Fibroblast of peridontal ligament (primary cell): ENCODE data around the gene RAB6C.
"Not testable (repeated sequence)": the region's sequence is repeated elsewhere in the genome, so short reads cannot be mapped to it uniquely, and the experiment has no call there.

Experiments
- DNase-seq: peaks from one replicate; pipeline ENCODE4 v3.0.0-alpha.2; 2010; ENCODE audit errors: extremely low read depth

The RAB6C gene

GRCh38 chr2:129979629-129980155, at the start of gene RAB6C:
RAB6C (plus strand) TSS chr2:129979666; CDS start chr2:129980116, 450 bp downstream.
- DNase-seq = not testable (repeated sequence)

DNA sequence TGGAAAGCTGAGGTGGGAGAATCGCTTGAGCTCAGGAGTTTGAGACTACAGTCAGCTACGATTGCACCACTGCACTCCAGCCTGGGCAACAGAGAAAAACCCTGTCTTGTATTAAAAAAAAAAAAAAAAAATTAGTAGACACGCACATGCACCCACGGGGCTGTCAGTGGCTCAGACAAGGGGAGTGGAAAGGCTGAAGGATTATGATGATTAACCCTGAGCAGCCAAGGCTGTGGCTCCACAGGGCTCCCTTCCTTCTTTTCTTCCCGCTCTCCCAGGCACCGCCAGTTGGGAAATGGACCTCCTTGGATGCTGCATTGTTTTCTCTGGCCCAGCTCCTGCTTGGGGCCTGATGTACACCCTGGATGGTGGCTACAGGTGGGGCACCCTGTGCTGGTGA, 49.0 kb upstream of the RAB6C start:
- no peak for DNase-seq

- not testable (repeated sequence) for DNase-seq
These were observed 46.1 kb upstream of the RAB6C start for GRCh38 chr2:129933387-129933786.

- no peak for DNase-seq
These were observed 45.2 kb upstream of the RAB6C start for GRCh38 chr2:129934044-129934822.

DNA sequence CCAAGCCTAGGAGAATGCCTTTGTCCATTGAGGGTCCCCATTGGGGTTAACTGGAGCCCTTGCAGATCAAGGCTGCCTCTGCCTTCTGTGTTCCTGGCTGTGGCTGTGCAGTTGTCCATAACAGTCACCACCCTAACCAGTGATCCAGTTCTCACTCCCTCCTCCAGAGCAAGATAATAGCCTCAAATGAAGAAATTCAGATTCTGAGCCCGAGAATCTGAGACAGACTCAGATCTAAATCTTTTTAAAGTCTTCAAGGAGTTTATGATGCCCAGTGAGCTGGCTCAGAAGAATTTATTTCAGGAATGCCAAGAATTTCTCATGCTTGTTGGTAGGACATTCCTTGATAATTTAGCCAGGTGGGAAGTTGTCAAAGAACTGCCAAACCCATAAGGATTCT, 44.3 kb upstream of the RAB6C start:
- DNase-seq = peak; percentile 1

DNA sequence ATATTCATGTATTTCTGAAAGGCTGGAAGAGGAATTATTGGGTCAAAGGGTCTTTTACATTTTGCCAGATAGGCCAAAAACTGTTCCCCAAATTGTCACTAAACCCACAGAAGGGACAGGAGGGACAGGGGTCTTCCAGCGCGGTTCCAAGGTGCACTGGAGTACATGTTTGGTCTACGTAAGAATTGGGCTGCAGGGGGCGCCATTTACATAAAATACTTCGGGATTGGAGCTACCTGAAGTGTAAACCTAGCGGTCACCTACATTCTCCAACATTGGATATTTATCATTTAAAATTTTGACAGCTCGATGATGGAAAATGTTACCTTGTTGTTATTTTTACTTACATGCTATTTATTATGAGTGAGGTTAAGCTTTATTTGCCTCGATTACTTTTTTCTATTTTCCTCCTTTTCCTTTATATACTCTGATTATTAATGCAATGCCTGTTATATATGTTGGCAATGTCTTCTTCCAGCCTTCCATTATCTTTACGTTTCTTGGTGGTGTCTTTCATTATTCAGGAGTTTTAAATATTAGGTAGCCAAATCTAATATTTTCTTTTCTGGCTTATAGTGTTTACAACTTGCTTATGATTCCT, 43.0 kb upstream of the RAB6C start:
- DNase-seq = peak; percentile 18

GRCh38 chr2:129938850-129939471, 40.5 kb upstream of the RAB6C start:
- DNase-seq = not testable (repeated sequence)

DNA sequence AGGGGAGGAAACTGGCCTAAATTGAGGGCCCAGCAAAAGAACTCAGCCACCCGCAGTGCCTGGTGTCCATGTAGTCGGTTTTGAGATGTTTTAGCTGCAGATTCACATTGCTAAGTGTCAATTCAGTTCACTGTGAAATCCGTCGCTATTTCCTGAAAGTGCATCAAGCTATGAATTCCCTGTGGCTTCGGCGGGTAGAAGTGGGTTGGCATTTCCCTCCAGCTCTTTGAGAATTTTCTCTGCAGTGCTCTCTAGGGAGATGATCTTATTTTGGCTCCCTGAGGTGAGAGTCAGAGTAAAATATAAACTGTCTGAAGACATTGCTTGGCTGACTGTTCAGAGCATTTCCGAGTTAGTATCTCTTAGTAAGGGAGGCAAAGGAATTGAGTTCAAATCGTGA, 36.0 kb upstream of the RAB6C start:
- not testable (repeated sequence) for DNase-seq

GRCh38 chr2:129945557-129945956, 33.9 kb upstream of the RAB6C start:
- no peak for DNase-seq

GRCh38 chr2:129947712-129948111, 31.8 kb upstream of the RAB6C start:
- not testable (repeated sequence) for DNase-seq

- not testable (repeated sequence) for DNase-seq
These were observed 23.3 kb upstream of the RAB6C start for GRCh38 chr2:129956171-129956570.

DNA sequence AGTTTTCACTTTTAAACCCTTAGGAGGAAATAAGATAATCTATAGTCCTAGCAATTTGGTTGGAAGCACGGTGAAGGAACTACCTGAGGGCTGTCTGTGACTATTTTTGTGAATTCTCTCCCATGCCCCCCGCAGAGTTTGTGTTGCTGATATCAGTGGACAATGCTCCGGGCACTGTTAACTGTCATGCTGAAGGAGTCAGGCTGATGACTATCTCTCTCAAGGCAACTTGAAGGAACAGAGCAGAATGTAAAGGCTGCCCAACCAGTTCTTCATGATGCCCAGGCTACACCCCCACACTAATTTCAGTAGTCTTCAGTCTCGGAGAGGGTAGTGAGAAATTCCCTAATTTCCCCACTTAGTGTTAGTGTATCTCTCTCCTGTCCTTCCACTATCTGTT, 21.6 kb upstream of the RAB6C start:
- no peak for DNase-seq

DNA sequence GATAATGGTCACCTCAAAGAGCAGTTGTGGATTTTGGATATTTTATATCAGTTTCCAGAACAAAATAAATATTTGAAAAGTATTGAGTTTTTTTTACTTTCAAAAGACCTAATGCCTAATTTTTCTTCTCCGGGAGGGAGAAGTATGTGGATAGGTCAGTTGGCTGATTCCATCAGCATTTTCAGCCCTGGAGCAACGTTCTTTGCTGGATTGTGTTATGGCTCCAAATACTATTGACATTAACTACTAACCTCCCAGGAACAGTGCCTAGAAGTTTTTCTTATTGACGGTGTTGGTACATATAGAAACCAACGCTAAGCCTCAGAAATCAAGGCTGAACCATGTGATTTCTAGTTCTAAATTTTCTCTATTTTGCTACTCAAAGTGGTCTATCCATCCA, 20.7 kb upstream of the RAB6C start:
- DNase-seq = not testable (repeated sequence)

- not testable (repeated sequence) for DNase-seq
These were observed 10.9 kb upstream of the RAB6C start for GRCh38 chr2:129968605-129969004.

- no peak for DNase-seq
These were observed 4.3 kb upstream of the RAB6C start for GRCh38 chr2:129975016-129975774.

GRCh38 chr2:129976969-129977368, 2.5 kb upstream of the RAB6C start:
- not testable (repeated sequence) for DNase-seq

DNA sequence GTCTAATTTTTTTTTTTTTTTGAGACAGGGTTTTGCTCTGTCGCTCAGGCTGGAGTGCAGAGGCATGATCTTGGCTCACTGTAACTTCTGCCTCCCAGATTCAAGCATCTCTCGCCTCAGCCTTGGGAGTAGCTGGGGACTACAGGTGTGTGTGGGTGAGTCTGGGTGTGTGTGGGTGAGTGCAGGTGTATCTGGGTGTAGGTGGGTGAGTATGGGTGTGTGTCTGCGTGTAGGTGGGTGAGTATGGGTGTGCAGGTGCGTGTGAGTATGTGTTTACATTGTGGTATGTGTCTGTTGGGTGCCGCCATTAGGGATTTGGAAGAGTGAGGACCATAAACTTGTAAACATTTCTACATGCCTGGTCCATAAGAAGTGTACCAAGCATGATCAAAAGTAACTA, 1.5 kb upstream of the RAB6C start:
- no peak for DNase-seq

- not testable (repeated sequence) for DNase-seq
These were observed 780 bp downstream of the RAB6C start for GRCh38 chr2:129980246-129980645.

GRCh38 chr2:129981689-129982088, 2.2 kb downstream of the RAB6C start:
- not testable (repeated sequence) for DNase-seq

DNA sequence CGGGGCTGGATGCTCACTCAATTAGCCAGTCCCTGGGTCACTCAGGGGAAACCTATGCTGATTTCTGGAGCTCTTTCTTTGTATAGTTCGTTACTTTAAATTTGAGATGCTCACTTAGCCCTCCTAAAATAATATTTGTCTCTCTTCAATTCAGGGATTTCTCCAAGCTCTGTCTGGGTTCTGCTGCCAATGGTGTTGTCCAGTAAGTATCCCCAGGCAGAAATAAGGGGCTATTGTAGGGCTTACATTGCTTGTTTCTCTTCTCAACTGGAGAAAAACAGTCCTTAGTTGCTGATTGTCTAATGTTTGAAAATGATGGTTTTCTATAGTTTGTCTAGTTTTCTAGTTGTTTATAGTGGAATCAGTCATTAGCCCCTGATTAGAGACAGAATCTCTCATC, 5.0 kb downstream of the RAB6C start:
- no peak for DNase-seq

GRCh38 chr2:129992415-129993006, 13.0 kb downstream of the RAB6C start:
- not testable (repeated sequence) for DNase-seq
